K562 (cell line): ENCODE data around the gene LSS. TPM values are rescaled to one million over a fixed set of nuclear protein-coding genes. Genes with fewer than 3 reads are reported as not detected.

Experiments used
- CC2D1A ChIP-seq: fragments of 450-650 bp; IDR thresholded peaks from 2 replicates; pipeline ENCODE4 v1.6.1; 2017; ENCODE audit warnings: mild to moderate bottlenecking
- CREBBP ChIP-seq: IDR thresholded peaks from one replicate; pipeline ENCODE4 v1.6.1; 2012; ENCODE audit warnings: low read depth, mild to moderate bottlenecking, control low read depth, inconsistent platforms, low read length
- HIVEP1 ChIP-seq: fragments of 250-450 bp; sonication (Bioruptor Pico); IDR thresholded peaks from 2 replicates; pipeline ENCODE4 v1.4.0; 2020; ENCODE audit warnings: mild to moderate bottlenecking
- HMG20A ChIP-seq: fragments of 450-650 bp; formaldehyde crosslinking; conservative IDR thresholded peaks from 2 replicates; pipeline ENCODE4 v1.4.0; 2020; ENCODE audit warnings: mild to moderate bottlenecking, mixed read lengths
- IRF1 ChIP-seq: sonication (generic); formaldehyde crosslinking; IDR thresholded peaks from 2 replicates; pipeline ENCODE4 v1.8.0; 2022; ENCODE audit warnings: missing genetic modification reagents, mild to moderate bottlenecking, borderline replicate concordance
- LCOR ChIP-seq: sonication (generic); formaldehyde crosslinking; IDR thresholded peaks from 2 replicates; pipeline ENCODE4 v1.8.0; 2022; ENCODE audit warnings: mild to moderate bottlenecking, missing genetic modification reagents
- NCOR1 ChIP-seq: fragments of 450-650 bp; IDR thresholded peaks from 2 replicates; pipeline ENCODE4 v1.6.1; 2016; ENCODE audit warnings: mild to moderate bottlenecking, moderate library complexity
- POLR2AphosphoS2 ChIP-seq: IDR thresholded peaks from 2 replicates; pipeline ENCODE4 v1.6.1; 2012; ENCODE audit warnings: low read length, improper control_type of control experiment
- POLR3A ChIP-seq: IDR thresholded peaks from 2 replicates; pipeline ENCODE4 v1.6.1; 2011; ENCODE audit warnings: borderline replicate concordance, mild to moderate bottlenecking, moderate library complexity; ENCODE audit not compliant: insufficient read length, insufficient read depth; ENCODE audit errors: extremely low read depth
- REST ChIP-seq, 2 experiments: fragments of 450-650 bp; formaldehyde crosslinking in 1 of 2; IDR thresholded peaks; 2 replicates each; pipeline versions ENCODE4 v1.4.0 to v1.6.1; 2014 to 2020; ENCODE audit warnings: mild to moderate bottlenecking in 2 of 2, borderline replicate concordance in 1 of 2, low read depth in 1 of 2
- TEAD2 ChIP-seq: fragments of 450-650 bp; IDR thresholded peaks from 2 replicates; pipeline ENCODE4 v1.6.1; 2016; ENCODE audit warnings: missing genetic modification characterization, control low read depth, missing compliant biosample characterization
- TOE1 ChIP-seq, 2 experiments: fragments of 450-650 bp in 1 of 2; sonication (generic) in 1 of 2; formaldehyde crosslinking in 1 of 2; IDR thresholded peaks; 2 replicates each; pipeline versions ENCODE4 v1.7.1 to v1.8.0; 2016 to 2022; ENCODE audit warnings: borderline replicate concordance in 2 of 2, mild to moderate bottlenecking in 2 of 2, antibody characterized with exemption in 1 of 2, inconsistent platforms in 1 of 2, low read depth in 1 of 2, missing genetic modification reagents in 1 of 2, moderate library complexity in 1 of 2
- ZBED1 ChIP-seq: IDR thresholded peaks from 2 replicates; pipeline ENCODE4 v1.6.1; 2014
- ZBTB17 ChIP-seq: fragments of 450-650 bp; formaldehyde crosslinking; IDR thresholded peaks from 2 replicates; pipeline ENCODE4 v1.4.0; 2020; ENCODE audit warnings: mild to moderate bottlenecking
- ZNF23 ChIP-seq: fragments of 250-450 bp; sonication (Bioruptor Pico); IDR thresholded peaks from 2 replicates; pipeline ENCODE4 v1.4.0; 2020; ENCODE audit warnings: mild to moderate bottlenecking
- ZNF512 ChIP-seq: IDR thresholded peaks from 2 replicates; pipeline ENCODE4 v1.6.1; 2016; ENCODE audit warnings: missing genetic modification characterization, missing compliant biosample characterization
- polyA plus RNA-seq, 8 experiments: library from polyadenylated mRNA; depleted of rRNA in 4 of 8; stranded (reverse) in 5 of 8; unstranded in 3 of 8; fragments of >200 nt; fragmentation: Nextera tagmentation in 2 of 8; fragmentation: Illumina TruSeq in 1 of 8; extraction: Ambion mirVana in 2 of 8; extraction: Trizol in 1 of 8; gene quantifications; 2 replicates each; pipeline versions ENCODE4 v1.2.1 to v1.2.3, GENCODE V29; 2011 to 2014; ENCODE audit warnings: inconsistent platforms in 1 of 8, missing spikeins in 1 of 8
- total RNA-seq, 7 experiments: library from RNA; depleted of rRNA in 6 of 7; stranded (reverse); fragments of >200 nt in 6 of 7; fragmentation: Illumina TruSeq in 2 of 7; extraction: Trizol in 2 of 7; gene quantifications; 2 replicates each; pipeline versions ENCODE4 v1.2.1 to v1.2.3, GENCODE V29; 2011 to 2021; ENCODE audit warnings: low replicate concordance in 1 of 7

LSS gene
- total and polyA plus RNA-seq, 9 of the 15 experiments (the other 6 are each of a cell fraction or from before 2014, with no cell fraction given) = 2.2 to 89.5 (median 37.4) TPM

- TF ChIP-seq REST (IDR thresholded peaks at IDR 0.05; ENCODE audit: borderline replicate concordance) = no peak
- peak; percentile 70; the same call in 1 of the 2 replicates for TF ChIP-seq REST (CRISPR knock-in tag; IDR thresholded peaks at IDR 0.05; ENCODE audit: low read depth)
- no peak for TF ChIP-seq TEAD2 (tag)
- TF ChIP-seq POLR3A = no peak
- TF ChIP-seq LCOR = 0 out of 2 replicates have a peak, but pooled peaks have one; percentile 7
- TF ChIP-seq NCOR1 = no peak
- no peak for TF ChIP-seq ZNF23 (CRISPR knock-in tag)
- no peak for TF ChIP-seq CC2D1A
- TF ChIP-seq POLR2AphosphoS2 = no peak
- TF ChIP-seq HIVEP1 = no peak
- TF ChIP-seq ZBTB17 (CRISPR knock-in tag) = peak; percentile 47; the same call in 1 of the 2 replicates
- no peak for TF ChIP-seq CREBBP
- TF ChIP-seq IRF1 (CRISPR knock-in tag) = 0 out of 2 replicates have a peak, but pooled peaks have one; percentile 23
- TF ChIP-seq TOE1 (IDR thresholded peaks at IDR 0.05; ENCODE audit: borderline replicate concordance) = no peak
- peak; percentile 77; the same call in 1 of the 2 replicates for TF ChIP-seq TOE1 (CRISPR knock-in tag; IDR thresholded peaks at IDR 0.05; ENCODE audit: borderline replicate concordance, low read depth)
- TF ChIP-seq ZNF512 = no peak
- TF ChIP-seq HMG20A (CRISPR knock-in tag) = no peak
- no peak for TF ChIP-seq ZBED1
Measured at GRCh38 chr21:46228345-46229051, at the start of gene LSS (continued).
